Adipose tissue (tissue), 3 donors: ENCODE results near the gene TENM4. TPM values are rescaled to one million over a fixed set of nuclear protein-coding genes. Genes with fewer than 3 reads are reported as not detected.

ENCODE experiments used
- H3K27ac ChIP-seq: one replicate; pipeline ENCODE4 v1.5.1; 2013; ENCODE audit warnings: low read depth, low read length
- WGBS, 3 donors: extraction: QIAGEN DNeasy Blood & Tissue Kit; methylation state at CpG; one replicate each; pipeline ENCODE4 v1.1.7; 2013; 5-methylcytosine and 5-hydroxymethylcytosine counted together
- polyA plus RNA-seq, 3 donors: library from polyadenylated mRNA; stranded (reverse); fragments of 200-250 nt; gene quantifications; one replicate each; pipeline ENCODE4 v1.2.3, GENCODE V29; 2013
- donor health status: healthy with polysubstance abuse.
- donor health status: Bipolar disorder and iron deficiency.
- donor health status: healthy.

Gene TENM4
- polyA plus RNA-seq, 3 donors = 0.22 to 2.7 (median 0.41) TPM

- H3K27ac ChIP-seq = no peak overlapping the region
- WGBS, 3 donors = 59 to 74% (median 59%) methylated on average over 9 of the region's 9 CpGs
Observed at GRCh38 chr11:78784321-78785061, 656.3 kb downstream of the TENM4 start.

- WGBS, 3 donors = 50 to 56% (median 51%) methylated on average over 5 of the region's 5 CpGs
Observed at GRCh38 chr11:78783846-78784245, 657.0 kb downstream of the TENM4 start.

GRCh38 chr11:78783301-78783700, 657.5 kb downstream of the TENM4 start:
- H3K27ac ChIP-seq = no peak overlapping the region
- 90 to 93% (median 93%) methylated on average over 1 of the region's 1 CpG for WGBS, 3 donors

More at GRCh38 chr11:78783846-78784245, 657.0 kb downstream of the TENM4 start:
- no peak overlapping the region for H3K27ac ChIP-seq

DNA sequence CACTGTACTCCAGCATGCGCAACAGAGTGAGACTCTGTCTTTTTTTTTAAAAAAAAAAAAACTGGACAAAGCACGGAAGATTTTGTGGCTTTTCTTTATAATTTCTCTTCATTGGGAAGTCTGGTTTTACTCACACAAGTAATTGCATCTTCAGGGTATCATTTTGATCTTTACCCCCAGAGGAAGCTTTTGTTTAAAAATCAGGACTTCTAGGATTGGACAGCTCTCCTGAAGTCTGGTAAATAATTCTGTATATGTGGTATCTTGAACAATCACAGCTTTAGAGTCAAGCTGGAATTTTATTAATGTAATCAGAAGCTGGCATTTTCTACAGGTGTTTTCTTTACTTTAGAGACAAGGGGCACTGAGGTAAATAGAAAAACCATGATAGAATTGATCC, 658.1 kb downstream of the TENM4 start:
- 89 to 95% (median 92%) methylated on average over 2 of the region's 2 CpGs for WGBS, 3 donors
- H3K27ac ChIP-seq = no peak overlapping the region

DNA sequence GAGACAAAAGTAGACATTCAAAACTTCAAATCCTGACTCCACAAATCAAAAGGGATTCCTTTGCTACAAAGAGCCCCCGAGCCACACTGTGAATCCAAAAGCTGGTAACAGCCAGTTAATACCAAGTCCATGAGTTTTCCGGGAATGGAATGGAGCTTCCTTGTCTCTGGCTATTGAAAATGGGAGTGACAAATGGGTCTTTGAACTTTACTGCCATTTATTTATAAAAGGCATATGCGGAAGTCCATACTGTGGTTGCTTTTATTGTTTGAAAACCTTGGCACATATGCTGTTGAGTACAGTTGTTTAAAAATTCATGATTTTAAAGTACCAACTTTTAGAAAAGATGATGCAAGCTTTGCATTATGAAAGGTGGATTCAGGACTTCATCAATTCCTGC, 659.9 kb downstream of the TENM4 start:
- no peak overlapping the region for H3K27ac ChIP-seq
- 86 to 93% (median 91%) methylated on average over 3 of the region's 3 CpGs for WGBS, 3 donors

DNA sequence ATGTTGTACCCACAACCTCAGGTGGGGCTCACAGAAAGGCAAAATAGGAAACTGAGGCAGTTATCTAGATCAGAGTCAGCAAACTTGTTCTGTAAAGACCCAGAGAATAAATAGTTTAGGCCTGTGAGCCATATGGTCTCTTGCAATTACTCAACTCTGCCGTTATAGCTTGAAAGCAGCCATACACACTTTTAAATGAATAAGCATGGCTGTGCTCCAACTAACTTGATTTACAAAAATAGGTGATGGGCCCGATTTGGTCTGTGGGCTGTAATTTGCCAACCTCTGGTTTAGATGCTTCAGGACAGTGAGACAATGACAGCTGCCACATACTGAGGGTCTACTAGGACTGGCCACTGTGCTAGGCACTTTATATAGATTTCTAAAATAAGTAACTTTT, 667.3 kb downstream of the TENM4 start:
- 82 to 84% (median 84%) methylated on average over 2 of the region's 2 CpGs for WGBS, 3 donors
- no peak overlapping the region for H3K27ac ChIP-seq

DNA sequence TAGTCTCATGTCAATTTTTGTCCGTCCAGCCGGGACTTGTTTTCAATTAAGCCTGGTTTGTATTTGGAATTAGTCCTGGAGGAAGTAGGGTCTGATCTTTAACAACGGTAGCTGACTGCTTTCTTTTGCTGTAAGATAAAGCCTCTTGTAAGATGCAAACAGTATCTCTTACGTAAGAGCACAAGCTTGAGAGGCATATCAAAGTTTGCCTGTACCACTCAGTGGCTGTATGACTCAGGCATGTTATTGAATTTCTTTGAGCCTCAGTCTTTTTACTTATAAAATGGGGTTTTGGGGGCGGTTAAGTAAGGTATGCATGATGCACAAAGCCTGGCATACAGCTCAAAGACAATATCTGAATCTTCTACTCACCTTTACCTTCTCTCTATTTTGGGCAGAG, 667.8 kb downstream of the TENM4 start:
- 76 to 90% (median 79%) methylated on average over 5 of the region's 5 CpGs for WGBS, 3 donors
- H3K27ac ChIP-seq = no peak overlapping the region

- 90 to 92% (median 91%) methylated on average over 3 of the region's 3 CpGs for WGBS, 3 donors
- no peak overlapping the region for H3K27ac ChIP-seq
Observed at GRCh38 chr11:78772186-78772585, 668.6 kb downstream of the TENM4 start.

GRCh38 chr11:78770931-78771330, 669.9 kb downstream of the TENM4 start:
- 94 to 95% (median 94%) methylated on average over 6 of the region's 6 CpGs for WGBS, 3 donors
- no peak overlapping the region for H3K27ac ChIP-seq

- no peak overlapping the region for H3K27ac ChIP-seq
- 78 to 83% (median 79%) methylated on average over 5 of the region's 5 CpGs for WGBS, 3 donors
Observed at GRCh38 chr11:78768971-78769370, 671.9 kb downstream of the TENM4 start.

DNA sequence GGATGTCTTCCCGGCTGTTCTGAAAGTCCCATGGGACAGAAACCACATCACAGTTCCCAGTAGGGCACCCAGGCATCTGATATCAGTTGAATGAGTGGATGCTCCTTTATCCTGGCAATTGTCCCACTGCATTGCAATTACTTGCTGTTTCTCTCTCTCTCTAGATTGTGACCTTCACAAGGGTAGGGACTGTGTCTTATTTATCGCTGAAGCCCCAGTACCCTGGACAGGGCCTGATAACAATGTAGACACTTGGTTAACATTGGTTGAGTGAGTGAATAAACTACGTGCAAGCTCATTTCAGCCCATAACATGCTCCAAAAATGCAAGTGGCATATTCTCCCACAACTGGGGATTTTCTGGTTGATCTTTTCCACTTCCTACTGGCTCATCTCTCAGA, 672.5 kb downstream of the TENM4 start:
- 70 to 92% (median 83%) methylated on average over 3 of the region's 3 CpGs for WGBS, 3 donors

DNA sequence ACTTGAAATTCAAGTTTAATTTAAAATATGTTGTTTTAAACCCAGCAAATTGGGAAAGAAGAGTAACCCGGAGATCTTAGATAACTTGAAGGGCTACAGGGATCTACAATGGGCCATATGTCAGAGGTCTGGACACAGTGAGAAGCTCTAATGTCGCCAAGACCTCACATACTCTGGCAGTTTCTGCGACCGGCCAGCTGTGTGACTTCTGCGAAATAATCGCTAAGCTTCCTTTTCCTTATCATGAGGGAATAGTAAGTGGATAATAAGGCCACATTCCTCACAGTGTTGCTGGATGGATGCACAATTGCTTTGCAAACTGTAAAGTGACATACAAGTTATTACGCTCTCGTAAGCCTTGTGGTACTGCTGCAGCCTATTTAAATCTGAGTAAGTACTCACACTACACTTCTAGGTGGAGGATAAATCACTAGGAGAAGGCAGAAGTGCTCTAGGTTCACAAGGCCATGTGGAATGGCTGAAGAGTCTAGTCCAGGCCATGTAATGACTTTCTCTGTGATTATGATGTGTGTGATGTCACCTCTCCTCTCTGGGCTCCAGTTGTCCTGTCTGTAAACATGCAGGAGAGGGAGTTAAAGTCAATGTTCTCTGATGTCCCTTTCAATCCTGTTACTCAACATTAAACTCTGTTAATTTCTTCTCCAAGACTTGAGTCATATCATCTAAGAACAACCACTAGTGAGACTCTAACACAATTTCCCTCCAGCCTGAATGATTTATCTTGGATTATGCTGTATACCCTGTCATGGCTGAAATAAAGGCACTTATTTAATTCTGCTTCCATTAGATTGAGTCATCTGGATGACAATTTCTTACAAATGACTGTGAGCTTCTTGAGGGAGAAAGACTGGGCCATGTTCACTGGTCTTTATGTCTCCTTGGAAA, 673.5 kb downstream of the TENM4 start:
- 82 to 89% (median 86%) methylated on average over 8 of the region's 8 CpGs for WGBS, 3 donors

More for the DNA sequence above, 672.5 kb downstream of the TENM4 start:
- no peak overlapping the region for H3K27ac ChIP-seq

DNA sequence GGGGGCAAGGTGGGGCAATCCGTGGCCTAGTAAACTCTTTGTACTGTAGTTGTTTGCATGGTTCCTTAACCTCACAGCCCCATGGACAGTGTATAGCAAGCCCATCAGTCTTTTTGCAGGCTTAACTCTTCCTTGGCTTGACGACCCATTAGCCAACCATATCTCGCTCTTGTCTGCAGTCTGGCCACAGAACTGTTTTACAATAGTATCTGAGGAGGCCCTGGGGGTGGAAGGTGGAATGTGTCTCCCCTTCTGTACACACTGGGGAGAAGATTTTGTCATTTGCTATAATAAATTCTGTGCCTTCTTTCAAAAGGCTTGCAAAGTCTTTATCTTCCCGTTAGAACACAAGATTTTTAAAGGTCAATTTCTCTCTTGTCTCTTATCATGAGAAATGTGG, 675.9 kb downstream of the TENM4 start:
- H3K27ac ChIP-seq = no peak overlapping the region
- 73 to 78% (median 75%) methylated on average over 4 of the region's 4 CpGs for WGBS, 3 donors

More for the DNA sequence above, 673.5 kb downstream of the TENM4 start:
- H3K27ac ChIP-seq = no peak overlapping the region

GRCh38 chr11:78763664-78764063, 677.2 kb downstream of the TENM4 start:
- no peak overlapping the region for H3K27ac ChIP-seq
- WGBS, 3 donors = 77 to 90% (median 87%) methylated on average over 4 of the region's 4 CpGs

GRCh38 chr11:78762105-78762504, 678.7 kb downstream of the TENM4 start:
- WGBS, 3 donors = 86 to 91% (median 90%) methylated on average over 3 of the region's 3 CpGs
- H3K27ac ChIP-seq = no peak overlapping the region

DNA sequence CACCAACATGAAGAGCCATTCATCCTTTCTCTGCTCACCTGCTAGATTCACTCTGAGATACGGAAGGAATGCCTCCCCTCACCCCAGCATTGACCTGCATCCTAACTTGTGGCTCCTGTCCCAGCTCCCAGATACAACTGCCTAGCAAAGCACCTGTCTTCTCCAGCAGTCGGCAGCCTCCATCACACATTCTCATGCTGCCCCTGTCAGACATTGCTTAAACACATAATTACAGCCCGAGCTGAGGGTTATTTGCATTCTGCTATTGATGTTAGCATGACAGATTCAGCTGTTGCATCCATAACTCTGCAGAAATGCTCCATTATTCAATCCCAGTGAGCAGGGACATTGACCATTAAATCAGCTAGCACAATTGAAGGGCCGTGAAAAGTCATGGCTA, 681.8 kb downstream of the TENM4 start:
- WGBS, 3 donors = 39 to 55% (median 45%) methylated on average over 4 of the region's 4 CpGs
- H3K27ac ChIP-seq = no peak overlapping the region

GRCh38 chr11:78753297-78753696, 687.5 kb downstream of the TENM4 start:
- WGBS, 3 donors = 55 to 65% (median 63%) methylated on average over 1 of the region's 1 CpG
- H3K27ac ChIP-seq = no peak overlapping the region

GRCh38 chr11:78752494-78752893, 688.3 kb downstream of the TENM4 start:
- WGBS, 3 donors = 54 to 78% (median 77%) methylated on average over 2 of the region's 2 CpGs
- H3K27ac ChIP-seq = no peak overlapping the region

GRCh38 chr11:78748918-78749690, 691.7 kb downstream of the TENM4 start:
- WGBS, 3 donors = 63 to 73% (median 64%) methylated on average over 7 of the region's 7 CpGs
- H3K27ac ChIP-seq = no peak overlapping the region
